AG10803 (cell line): ENCODE data around the gene STXBP2.

ENCODE experiments used
- DNase-seq: peaks from one replicate; pipeline ENCODE4 v3.0.0; 2010; ENCODE audit warnings: low read depth
- H3K4me3 ChIP-seq: 2 replicates; pipeline ENCODE4 v1.5.1; 2011; ENCODE audit warnings: mild to moderate bottlenecking, low read length, control low read depth
- TF ChIP-seq, protein P1 (sequence below): conservative IDR thresholded peaks from 2 replicates; pipeline ENCODE4 v1.5.1; 2011; ENCODE audit warnings: mild to moderate bottlenecking, low read length, control low read depth, inconsistent platforms

The STXBP2 gene

DNA sequence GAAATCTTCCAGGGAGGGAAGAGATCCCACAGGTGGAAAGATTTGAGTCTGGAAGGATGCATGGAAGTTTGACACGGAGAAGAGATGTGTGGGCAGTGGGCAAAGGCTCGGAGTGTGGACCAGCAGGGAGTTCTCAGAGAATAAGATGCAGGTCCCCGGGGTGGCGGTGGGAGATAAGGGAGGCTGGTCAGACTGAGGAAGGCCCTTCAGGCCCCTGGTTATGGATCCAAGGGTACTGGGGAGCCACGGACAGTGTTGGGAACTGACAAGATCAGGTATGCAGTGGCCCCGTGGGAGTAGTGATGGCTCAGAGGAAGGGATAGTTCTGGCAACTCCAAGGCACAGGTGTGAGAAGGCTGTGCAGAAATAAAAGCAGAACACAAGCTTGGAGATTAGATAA is 38.7 kb upstream of the STXBP2 start:
- no peak overlapping the region for H3K4me3 ChIP-seq
- TF ChIP-seq, protein P1, sequence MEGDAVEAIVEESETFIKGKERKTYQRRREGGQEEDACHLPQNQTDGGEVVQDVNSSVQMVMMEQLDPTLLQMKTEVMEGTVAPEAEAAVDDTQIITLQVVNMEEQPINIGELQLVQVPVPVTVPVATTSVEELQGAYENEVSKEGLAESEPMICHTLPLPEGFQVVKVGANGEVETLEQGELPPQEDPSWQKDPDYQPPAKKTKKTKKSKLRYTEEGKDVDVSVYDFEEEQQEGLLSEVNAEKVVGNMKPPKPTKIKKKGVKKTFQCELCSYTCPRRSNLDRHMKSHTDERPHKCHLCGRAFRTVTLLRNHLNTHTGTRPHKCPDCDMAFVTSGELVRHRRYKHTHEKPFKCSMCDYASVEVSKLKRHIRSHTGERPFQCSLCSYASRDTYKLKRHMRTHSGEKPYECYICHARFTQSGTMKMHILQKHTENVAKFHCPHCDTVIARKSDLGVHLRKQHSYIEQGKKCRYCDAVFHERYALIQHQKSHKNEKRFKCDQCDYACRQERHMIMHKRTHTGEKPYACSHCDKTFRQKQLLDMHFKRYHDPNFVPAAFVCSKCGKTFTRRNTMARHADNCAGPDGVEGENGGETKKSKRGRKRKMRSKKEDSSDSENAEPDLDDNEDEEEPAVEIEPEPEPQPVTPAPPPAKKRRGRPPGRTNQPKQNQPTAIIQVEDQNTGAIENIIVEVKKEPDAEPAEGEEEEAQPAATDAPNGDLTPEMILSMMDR = no peak
- no peak for DNase-seq

GRCh38 chr19:7600721-7601120 is 36.2 kb upstream of the STXBP2 start:
- TF ChIP-seq, protein P1 = no peak
- no peak for DNase-seq
- H3K4me3 ChIP-seq = no peak overlapping the region

GRCh38 chr19:7602240-7602934 is 34.5 kb upstream of the STXBP2 start:
- TF ChIP-seq, protein P1 = no peak

GRCh38 chr19:7602935-7603497 is 33.9 kb upstream of the STXBP2 start:
- no peak overlapping the region for H3K4me3 ChIP-seq
- DNase-seq = no peak
- TF ChIP-seq, protein P1 = no peak

More at GRCh38 chr19:7602240-7602934, 34.5 kb upstream of the STXBP2 start:
- DNase-seq = no peak
- no peak overlapping the region for H3K4me3 ChIP-seq

GRCh38 chr19:7603919-7604318 is 33.0 kb upstream of the STXBP2 start:
- no peak overlapping the region for H3K4me3 ChIP-seq
- TF ChIP-seq, protein P1 = no peak
- no peak for DNase-seq

DNA sequence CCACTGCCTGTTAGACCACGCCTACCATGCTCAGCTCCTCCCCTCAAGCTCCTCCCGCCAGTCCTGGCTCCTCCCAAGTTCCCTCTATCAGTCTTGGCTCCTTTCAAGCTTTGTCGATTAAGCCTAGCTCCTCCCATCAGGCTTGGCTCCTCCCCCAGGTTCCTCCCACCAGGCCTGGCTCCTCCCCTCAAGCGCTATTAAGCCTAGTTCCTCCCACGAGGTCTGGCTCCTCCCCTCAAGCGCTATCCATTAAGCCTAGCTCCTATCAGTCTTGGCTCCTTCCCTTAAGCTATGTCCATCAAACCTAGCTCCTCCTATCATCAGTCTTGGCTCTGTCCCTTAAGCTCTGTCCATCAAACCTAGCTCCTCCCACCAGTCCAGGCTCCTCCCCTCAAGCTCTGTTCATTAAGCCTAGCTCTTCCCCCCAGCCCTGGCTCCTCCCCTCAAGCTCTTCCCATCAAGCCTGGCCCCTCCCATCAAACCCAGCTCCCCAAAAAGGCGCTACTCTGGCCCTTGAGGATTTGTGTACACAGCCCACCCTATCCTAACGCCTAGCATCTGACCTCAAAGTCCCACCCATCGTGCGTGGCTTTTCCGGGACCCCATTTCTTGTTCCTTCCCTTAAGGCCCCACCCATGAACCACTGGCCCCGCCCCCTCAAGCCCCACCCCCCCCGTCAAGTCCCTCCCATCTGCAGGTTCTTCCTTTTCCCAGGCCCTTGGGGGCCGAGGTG is 31.3 kb upstream of the STXBP2 start:
- TF ChIP-seq, protein P1 = no peak
- H3K4me3 ChIP-seq = no peak overlapping the region
- DNase-seq = no peak
